ENCODE data around the gene ATP1B1. TPM values are rescaled to one million over a fixed set of nuclear protein-coding genes. Genes with fewer than 3 reads are reported as not detected.
A peak's percentile ranks its signal among the peaks of the same experiment; 100 is the strongest.
"Not testable (repeated sequence)": the region's sequence is repeated elsewhere in the genome, so short reads cannot be mapped to it uniquely, and the experiment has no call there.

Gene ATP1B1
- total and polyA plus RNA-seq, 2 of the 13 experiments (the other 11 are each of a cell fraction or from before 2014, with no cell fraction given) = 134 to 135 TPM

GRCh38 chr1:169175461-169175860 is 69.0 kb downstream of the ATP1B1 start (continued):
- no peak for TF ChIP-seq TFDP1 (CRISPR knock-in tag; IDR thresholded peaks at IDR 0.05; ENCODE audit: borderline replicate concordance)
- TF ChIP-seq, protein P1, sequence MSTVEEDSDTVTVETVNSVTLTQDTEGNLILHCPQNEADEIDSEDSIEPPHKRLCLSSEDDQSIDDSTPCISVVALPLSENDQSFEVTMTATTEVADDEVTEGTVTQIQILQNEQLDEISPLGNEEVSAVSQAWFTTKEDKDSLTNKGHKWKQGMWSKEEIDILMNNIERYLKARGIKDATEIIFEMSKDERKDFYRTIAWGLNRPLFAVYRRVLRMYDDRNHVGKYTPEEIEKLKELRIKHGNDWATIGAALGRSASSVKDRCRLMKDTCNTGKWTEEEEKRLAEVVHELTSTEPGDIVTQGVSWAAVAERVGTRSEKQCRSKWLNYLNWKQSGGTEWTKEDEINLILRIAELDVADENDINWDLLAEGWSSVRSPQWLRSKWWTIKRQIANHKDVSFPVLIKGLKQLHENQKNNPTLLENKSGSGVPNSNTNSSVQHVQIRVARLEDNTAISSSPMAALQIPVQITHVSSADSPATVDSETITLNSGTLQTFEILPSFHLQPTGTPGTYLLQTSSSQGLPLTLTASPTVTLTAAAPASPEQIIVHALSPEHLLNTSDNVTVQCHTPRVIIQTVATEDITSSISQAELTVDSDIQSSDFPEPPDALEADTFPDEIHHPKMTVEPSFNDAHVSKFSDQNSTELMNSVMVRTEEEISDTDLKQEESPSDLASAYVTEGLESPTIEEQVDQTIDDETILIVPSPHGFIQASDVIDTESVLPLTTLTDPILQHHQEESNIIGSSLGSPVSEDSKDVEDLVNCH (CRISPR knock-in tag; IDR thresholded peaks at IDR 0.05) = no peak

DNA sequence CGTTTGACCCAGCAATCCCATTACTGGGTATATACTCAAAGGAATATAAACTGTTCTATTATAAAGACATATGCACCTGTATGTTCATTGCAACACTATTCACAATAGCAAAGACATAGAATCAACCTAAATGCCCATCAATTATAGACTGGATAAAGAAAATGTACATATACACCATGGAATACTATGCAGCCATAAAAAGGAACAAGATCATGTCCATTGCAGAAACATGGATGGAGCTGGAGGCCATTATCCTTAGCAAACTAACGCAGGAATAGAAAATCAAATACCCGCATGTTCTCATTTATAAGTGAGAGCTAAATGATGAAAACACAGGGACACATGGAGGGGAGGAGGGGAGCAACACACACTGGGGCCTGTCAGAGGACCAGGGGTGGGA is 72.9 kb downstream of the ATP1B1 start:
- intact Hi-C loops (cut with micrococcal nuclease; ENCODE audit: unreplicated experiment); POLR2A ChIA-PET; CTCF ChIA-PET (ENCODE audit: low intra/inter-chr PET ratio, low total read pairs): not testable (repeated sequence)

GRCh38 chr1:169180174-169180573 is 73.7 kb downstream of the ATP1B1 start:
- H3K4me1 ChIP-seq (ENCODE audit: insufficient read depth, low read length) = no peaks in the 10 kb centered on the region
- DNase-seq (ENCODE audit: low spot score) (no peak), ATAC-seq (no peak), FAIRE-seq (no peak)
- no peak overlapping the region for H3K27ac ChIP-seq (ENCODE audit: extremely low read length, insufficient read depth, low read length)
- no peak overlapping the region for H3K4me2 ChIP-seq (ENCODE audit: low read depth, low read length)
- no peaks in the 10 kb centered on the region for H3K36me3 ChIP-seq (replicated peaks in 1 of 2; ENCODE audit: control insufficient read depth in 1 of 2, insufficient read depth in 2 of 2, low read length in 2 of 2)
- no peaks in the 10 kb centered on the region for H3K27me3 ChIP-seq (ENCODE audit: control insufficient read depth in 1 of 2, insufficient read depth in 2 of 2, low read length in 2 of 2)
- no peak for TF ChIP-seq HNRNPUL1 (IDR thresholded peaks at IDR 0.05; ENCODE audit: low read depth, low read length)
- peak; percentile 91 to 95 for TF ChIP-seq MAFK (conservative IDR thresholded peaks at IDR 0.05 in 1 of 2, IDR thresholded peaks at IDR 0.05 in 1 of 2; ENCODE audit: low read length in 2 of 2)
- TF ChIP-seq MAFF (IDR thresholded peaks at IDR 0.05; ENCODE audit: low read depth, low read length) = peak; percentile 94
- no peaks in the 10 kb centered on the region for H3K9me3 ChIP-seq (ENCODE audit: low read length)
- no peak overlapping the region for H3K4me3 ChIP-seq (replicated peaks in 1 of 3; ENCODE audit: insufficient read depth in 1 of 3, low read depth in 2 of 3, low read length in 3 of 3)
- no TSS peak for BruUV-seq (replicated peaks)
- in situ Hi-C loops (cut with HindIII; ENCODE audit: extremely low pct_ligation_motif_present, low pct_unique_long_range_greater_than_20kb) (no loop called here), intact Hi-C loops (cut with micrococcal nuclease; ENCODE audit: unreplicated experiment) (no loop called here)
- ChIA-PET CTCF (ENCODE audit: low intra/inter-chr PET ratio, low total read pairs) (no interaction called here), POLR2A (interaction anchor here (1.0 kb wide), 1 partner anchor 35 kb away, joined by 3 read pairs; no protein-coding TSS in a partner anchor)
- H2AFZ ChIP-seq (ENCODE audit: low read length) = no peak overlapping the region
- no peaks in the 10 kb centered on the region for H3K79me2 ChIP-seq (ENCODE audit: insufficient read depth, low read length)
- no peak overlapping the region for H3K9ac ChIP-seq (ENCODE audit: insufficient read depth, low read depth, low read length)
- 95% methylated on average over 3 of the region's 3 CpGs for WGBS (ENCODE audit: low lambda C conversion rate)
- H4K20me1 ChIP-seq (ENCODE audit: insufficient read depth, low read length) = no peaks in the 10 kb centered on the region

More for the DNA sequence above, 72.9 kb downstream of the ATP1B1 start:
- H3K4me1 ChIP-seq (ENCODE audit: insufficient read depth, low read length); ATAC-seq; BruUV-seq (replicated peaks); H3K4me2 ChIP-seq (ENCODE audit: low read depth, low read length); in situ Hi-C loops (cut with HindIII; ENCODE audit: extremely low pct_ligation_motif_present, low pct_unique_long_range_greater_than_20kb); H3K79me2 ChIP-seq (ENCODE audit: insufficient read depth, low read length); H3K9ac ChIP-seq (ENCODE audit: insufficient read depth, low read depth, low read length); H2AFZ ChIP-seq (ENCODE audit: low read length); H3K9me3 ChIP-seq (ENCODE audit: low read length); FAIRE-seq; H4K20me1 ChIP-seq (ENCODE audit: insufficient read depth, low read length); H3K36me3 ChIP-seq (replicated peaks in 1 of 2; ENCODE audit: control insufficient read depth in 1 of 2, insufficient read depth in 2 of 2, low read length in 2 of 2); H3K4me3 ChIP-seq (replicated peaks in 1 of 3; ENCODE audit: insufficient read depth in 1 of 3, low read depth in 2 of 3, low read length in 3 of 3); H3K27me3 ChIP-seq (ENCODE audit: control insufficient read depth in 1 of 2, insufficient read depth in 2 of 2, low read length in 2 of 2); DNase-seq (ENCODE audit: low spot score); H3K27ac ChIP-seq (ENCODE audit: extremely low read length, insufficient read depth, low read length): not testable (repeated sequence)
- WGBS (ENCODE audit: low lambda C conversion rate) = 98% methylated on average over 3 of the region's 3 CpGs
